ENCODE data around the gene MTREX. TPM values are rescaled to one million over a fixed set of nuclear protein-coding genes. Genes with fewer than 3 reads are reported as not detected.

The MTREX gene
- total RNA-seq, 6 experiments from 2014 or later = 65.1 to 78.2 (median 70.1) TPM

DNA sequence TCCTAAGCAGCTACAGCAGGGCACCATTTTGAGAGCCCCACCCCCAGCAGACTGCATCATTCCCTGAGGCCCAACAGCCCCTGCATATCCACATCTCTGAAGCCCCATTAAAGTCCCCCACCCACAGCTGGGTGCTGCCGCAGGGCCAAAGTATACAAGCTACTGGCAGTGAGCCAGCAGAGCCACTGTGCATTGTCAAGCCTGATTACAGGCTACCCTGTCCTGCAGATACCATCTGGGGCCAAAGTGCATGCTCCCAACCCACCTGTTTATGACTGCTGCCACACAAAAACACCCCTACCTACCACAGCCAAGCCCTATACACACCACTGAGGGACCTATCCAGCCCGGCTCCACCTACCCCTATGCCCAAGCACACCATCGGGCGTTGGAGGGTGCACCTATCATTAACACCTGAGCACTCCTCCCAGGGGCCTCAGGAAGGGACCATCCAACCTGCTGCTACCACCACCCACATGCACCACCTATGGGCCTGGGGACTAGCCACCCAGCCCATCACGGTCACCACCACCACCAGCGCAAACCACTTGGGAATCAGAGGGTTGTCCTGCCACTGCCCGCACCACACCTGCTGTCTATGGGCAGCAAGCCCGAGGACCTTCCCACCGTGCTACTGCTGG, 121.9 kb downstream of the MTREX start:
- Mint-ChIP-seq H3K4me1 (ENCODE audit: low read depth) (peaks cover 19% of the 10 kb centered on the region), H3K9me3 (peaks cover 31% of the 10 kb centered on the region), H3K4me3 (no peak overlapping the region), H3K27me3 (ENCODE audit: insufficient read depth) (peaks cover 6% of the 10 kb centered on the region), H3K27ac (peak overlapping the region; percentile 26; the same call in 1 of the 2 replicates), H3K36me3 (ENCODE audit: low read depth) (peaks cover 78% of the 10 kb centered on the region)
- no peak for DNase-seq
- TF ChIP-seq, protein P1, sequence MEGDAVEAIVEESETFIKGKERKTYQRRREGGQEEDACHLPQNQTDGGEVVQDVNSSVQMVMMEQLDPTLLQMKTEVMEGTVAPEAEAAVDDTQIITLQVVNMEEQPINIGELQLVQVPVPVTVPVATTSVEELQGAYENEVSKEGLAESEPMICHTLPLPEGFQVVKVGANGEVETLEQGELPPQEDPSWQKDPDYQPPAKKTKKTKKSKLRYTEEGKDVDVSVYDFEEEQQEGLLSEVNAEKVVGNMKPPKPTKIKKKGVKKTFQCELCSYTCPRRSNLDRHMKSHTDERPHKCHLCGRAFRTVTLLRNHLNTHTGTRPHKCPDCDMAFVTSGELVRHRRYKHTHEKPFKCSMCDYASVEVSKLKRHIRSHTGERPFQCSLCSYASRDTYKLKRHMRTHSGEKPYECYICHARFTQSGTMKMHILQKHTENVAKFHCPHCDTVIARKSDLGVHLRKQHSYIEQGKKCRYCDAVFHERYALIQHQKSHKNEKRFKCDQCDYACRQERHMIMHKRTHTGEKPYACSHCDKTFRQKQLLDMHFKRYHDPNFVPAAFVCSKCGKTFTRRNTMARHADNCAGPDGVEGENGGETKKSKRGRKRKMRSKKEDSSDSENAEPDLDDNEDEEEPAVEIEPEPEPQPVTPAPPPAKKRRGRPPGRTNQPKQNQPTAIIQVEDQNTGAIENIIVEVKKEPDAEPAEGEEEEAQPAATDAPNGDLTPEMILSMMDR (IDR thresholded peaks at IDR 0.05) = no peak

DNA sequence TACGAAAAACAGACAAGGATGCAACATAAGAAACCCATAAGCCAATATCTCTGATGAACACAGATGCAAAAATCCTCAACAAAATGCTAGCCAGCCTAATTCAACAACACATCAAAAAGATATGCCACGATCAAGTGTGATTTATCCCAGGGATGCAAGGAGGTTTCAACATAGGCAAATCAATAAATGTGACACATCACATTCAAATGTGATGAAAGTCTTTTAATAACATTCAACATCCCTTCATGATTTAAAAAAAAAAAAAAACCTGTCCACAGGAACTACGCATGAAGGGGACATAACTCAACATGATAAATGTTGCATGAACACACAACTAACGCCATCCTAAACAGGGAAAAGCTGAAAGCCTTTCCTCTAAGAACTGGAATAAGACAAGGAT, 124.8 kb downstream of the MTREX start:
- Mint-ChIP-seq H3K27ac (no peak overlapping the region), H3K9me3 (peaks cover 34% of the 10 kb centered on the region), H3K4me3 (no peak overlapping the region; the same call in 1 of the 2 replicates), H3K4me1 (ENCODE audit: low read depth) (peaks cover 18% of the 10 kb centered on the region), H3K27me3 (ENCODE audit: insufficient read depth) (peaks cover 6% of the 10 kb centered on the region), H3K36me3 (ENCODE audit: low read depth) (peaks cover 83% of the 10 kb centered on the region)
- TF ChIP-seq, protein P1 (IDR thresholded peaks at IDR 0.05) = no peak
- DNase-seq = no peak

DNA sequence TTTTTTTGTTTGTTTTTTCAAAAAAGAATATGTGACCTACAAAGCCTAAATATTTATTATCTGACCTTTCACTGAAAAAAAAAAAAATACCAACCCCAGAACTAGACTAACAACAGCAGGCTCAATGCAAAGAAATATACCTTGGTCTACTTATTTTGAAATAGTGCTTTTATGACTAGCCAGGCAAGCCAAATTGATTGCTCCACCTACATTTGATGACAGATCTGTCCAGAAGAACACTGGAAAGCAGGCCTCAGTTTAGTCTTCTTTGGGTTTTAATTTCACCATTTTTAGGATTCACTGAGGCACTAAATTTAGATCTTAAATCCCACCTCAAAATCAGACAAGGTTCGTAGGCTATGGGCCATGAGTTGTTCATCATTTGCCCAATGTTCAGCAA, 129.7 kb downstream of the MTREX start:
- H3K36me3 Mint-ChIP-seq (ENCODE audit: low read depth) = peaks cover 58% of the 10 kb centered on the region
- no peak for DNase-seq
- peak overlapping the region; percentile 81 for H3K27ac Mint-ChIP-seq
- H3K27me3 Mint-ChIP-seq (ENCODE audit: insufficient read depth) = peaks cover 2% of the 10 kb centered on the region
- peaks cover 42% of the 10 kb centered on the region for H3K4me1 Mint-ChIP-seq (ENCODE audit: low read depth)
- H3K9me3 Mint-ChIP-seq = peaks cover 16% of the 10 kb centered on the region
- TF ChIP-seq, protein P1 (IDR thresholded peaks at IDR 0.05) = no peak
- peak overlapping the region; percentile 59 for H3K4me3 Mint-ChIP-seq

DNA sequence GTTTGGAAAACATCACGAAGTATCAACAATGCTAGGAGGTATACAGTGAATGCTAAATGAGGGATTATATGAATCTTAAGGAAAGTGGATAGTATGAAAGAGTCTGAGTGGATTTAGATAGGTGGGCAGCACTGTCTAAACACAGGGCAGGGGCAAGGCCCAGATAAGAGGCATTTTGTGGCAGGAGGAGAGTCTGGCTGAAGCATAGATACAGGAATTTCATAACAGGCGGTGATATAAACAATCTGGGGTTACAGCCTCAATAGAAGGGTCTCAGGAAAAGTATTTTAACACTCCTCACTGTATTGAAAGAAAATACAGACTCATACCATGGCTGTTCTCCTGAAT, 130.0 kb downstream of the MTREX start:
- Mint-ChIP-seq H3K27ac (peak overlapping the region; percentile 81), H3K27me3 (ENCODE audit: insufficient read depth) (peaks cover 2% of the 10 kb centered on the region), H3K4me1 (ENCODE audit: low read depth) (peaks cover 42% of the 10 kb centered on the region), H3K9me3 (peaks cover 12% of the 10 kb centered on the region), H3K36me3 (ENCODE audit: low read depth) (peaks cover 54% of the 10 kb centered on the region), H3K4me3 (peak overlapping the region; percentile 59)
- DNase-seq = no peak
- TF ChIP-seq, protein P1 (IDR thresholded peaks at IDR 0.05) = no peak

DNA sequence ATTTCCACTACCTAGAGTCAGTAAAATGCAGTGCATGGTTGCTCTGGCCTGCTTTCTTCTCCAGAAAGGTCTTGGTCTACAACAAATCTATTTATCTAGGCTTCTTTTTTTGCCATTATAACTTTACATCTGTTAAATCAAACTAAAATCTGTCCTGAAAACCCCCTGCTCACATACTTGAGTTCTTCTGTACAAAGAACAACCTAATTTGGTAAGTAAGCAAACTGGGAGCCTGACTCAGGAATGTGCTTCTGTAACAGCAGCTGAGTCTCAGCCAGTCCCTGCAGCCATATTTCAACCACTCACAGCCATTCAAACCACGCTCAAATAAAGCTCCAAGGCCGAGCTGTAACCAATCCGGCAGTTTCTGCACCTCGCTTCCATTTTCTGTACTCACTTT, 131.2 kb downstream of the MTREX start:
- Mint-ChIP-seq H3K4me3 (peak overlapping the region; percentile 52), H3K36me3 (ENCODE audit: low read depth) (peaks cover 49% of the 10 kb centered on the region), H3K4me1 (ENCODE audit: low read depth) (peaks cover 42% of the 10 kb centered on the region), H3K27ac (peak overlapping the region; percentile 81), H3K9me3 (peaks cover 9% of the 10 kb centered on the region), H3K27me3 (ENCODE audit: insufficient read depth) (peaks cover 2% of the 10 kb centered on the region)
- peak; percentile 53 for DNase-seq
- TF ChIP-seq, protein P1 (IDR thresholded peaks at IDR 0.05) = no peak

Measured in HFFc6 (cell line).